ENCODE measurements around the gene RAB3A.
"Not testable (repeated sequence)": the region's sequence is repeated elsewhere in the genome, so short reads cannot be mapped to it uniquely, and the experiment has no call there.

- TF ChIP-seq, protein P1, sequence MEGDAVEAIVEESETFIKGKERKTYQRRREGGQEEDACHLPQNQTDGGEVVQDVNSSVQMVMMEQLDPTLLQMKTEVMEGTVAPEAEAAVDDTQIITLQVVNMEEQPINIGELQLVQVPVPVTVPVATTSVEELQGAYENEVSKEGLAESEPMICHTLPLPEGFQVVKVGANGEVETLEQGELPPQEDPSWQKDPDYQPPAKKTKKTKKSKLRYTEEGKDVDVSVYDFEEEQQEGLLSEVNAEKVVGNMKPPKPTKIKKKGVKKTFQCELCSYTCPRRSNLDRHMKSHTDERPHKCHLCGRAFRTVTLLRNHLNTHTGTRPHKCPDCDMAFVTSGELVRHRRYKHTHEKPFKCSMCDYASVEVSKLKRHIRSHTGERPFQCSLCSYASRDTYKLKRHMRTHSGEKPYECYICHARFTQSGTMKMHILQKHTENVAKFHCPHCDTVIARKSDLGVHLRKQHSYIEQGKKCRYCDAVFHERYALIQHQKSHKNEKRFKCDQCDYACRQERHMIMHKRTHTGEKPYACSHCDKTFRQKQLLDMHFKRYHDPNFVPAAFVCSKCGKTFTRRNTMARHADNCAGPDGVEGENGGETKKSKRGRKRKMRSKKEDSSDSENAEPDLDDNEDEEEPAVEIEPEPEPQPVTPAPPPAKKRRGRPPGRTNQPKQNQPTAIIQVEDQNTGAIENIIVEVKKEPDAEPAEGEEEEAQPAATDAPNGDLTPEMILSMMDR (IDR thresholded peaks at IDR 0.05), result not testable (repeated sequence)
- TF ChIP-seq POLR2A (IDR thresholded peaks at IDR 0.05), result not testable (repeated sequence)
Observed at GRCh38 chr19:18209912-18210311, 6.1 kb upstream of the RAB3A start.
